Measurements from ENCODE around the gene CROCC2.

The CROCC2 gene

DNA sequence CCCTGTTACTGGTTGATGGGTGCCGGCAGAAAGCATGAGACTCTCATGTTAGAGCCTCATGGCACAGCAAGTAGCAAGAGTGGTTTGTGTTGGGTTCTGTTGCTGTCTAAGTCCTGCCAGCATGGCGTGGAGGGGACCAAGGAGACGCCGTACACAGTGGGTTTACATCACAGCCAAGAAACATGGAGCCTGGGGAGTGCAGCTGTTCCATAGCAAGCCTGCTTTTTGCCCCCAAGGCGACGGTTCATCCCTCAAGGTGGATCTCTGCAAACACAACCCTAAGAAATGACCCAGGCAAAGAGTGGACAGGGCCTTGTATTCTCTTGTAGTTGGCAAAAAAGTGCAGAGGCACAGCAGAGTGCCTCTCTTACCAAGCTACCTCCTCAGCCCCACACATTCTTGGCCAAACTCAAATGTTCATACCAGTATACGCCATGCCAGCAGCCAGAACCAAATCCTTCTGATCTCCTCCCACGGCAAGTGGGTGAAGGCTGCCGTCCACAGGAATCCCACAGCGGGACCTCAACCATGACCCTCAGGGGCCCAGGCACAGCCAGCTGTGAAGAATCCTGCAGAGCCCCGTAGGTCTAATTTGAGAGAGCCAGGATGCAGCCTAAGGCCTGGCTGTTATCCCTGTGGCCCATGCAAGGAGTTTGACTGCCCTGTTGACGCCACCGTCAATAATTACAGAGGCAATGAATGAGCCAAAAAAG is 111.2 kb downstream of the CROCC2 start:
- DNase-seq (ENCODE audit: low spot score) = no peak

DNA sequence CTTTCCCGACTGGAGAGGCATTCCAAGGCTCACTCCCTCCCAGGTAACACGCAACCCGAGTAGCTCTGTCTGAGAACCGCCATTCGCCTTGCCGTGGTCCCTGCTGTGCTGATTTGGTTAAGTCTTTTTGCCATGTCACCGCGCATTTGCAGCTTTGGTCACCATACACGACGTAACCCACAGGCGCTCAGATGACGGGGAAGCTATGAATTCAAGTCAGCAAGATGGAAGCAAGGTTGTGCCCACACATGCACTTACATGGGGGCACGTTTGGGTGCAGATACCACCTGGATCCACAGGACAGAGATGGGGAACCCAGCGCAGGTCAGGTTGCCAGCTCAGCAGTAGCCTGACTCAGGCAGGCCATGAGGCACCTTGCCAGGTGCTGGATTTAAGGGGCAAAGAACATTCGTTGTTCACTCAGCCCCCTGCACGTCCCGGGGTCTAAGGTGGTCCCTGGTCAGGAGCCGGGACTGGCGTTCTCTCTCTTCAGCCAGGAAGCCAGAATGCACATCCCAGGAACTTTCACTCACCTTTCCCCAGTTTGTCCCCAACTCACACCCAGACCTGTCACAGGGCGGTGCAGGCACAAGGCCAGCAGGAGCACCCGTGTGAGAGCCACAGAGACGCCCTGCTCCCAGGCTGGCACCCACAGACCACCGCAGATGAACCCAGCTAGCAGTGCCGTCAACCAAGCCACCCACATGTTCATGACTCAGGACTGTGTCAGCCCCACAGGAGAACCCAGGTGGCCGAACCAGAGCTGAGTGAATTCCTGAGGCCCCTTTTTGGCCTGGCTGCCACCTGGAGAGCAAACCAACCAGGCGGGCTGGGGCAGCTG is 112.1 kb downstream of the CROCC2 start:
- DNase-seq (ENCODE audit: low spot score) = no peak

DNA sequence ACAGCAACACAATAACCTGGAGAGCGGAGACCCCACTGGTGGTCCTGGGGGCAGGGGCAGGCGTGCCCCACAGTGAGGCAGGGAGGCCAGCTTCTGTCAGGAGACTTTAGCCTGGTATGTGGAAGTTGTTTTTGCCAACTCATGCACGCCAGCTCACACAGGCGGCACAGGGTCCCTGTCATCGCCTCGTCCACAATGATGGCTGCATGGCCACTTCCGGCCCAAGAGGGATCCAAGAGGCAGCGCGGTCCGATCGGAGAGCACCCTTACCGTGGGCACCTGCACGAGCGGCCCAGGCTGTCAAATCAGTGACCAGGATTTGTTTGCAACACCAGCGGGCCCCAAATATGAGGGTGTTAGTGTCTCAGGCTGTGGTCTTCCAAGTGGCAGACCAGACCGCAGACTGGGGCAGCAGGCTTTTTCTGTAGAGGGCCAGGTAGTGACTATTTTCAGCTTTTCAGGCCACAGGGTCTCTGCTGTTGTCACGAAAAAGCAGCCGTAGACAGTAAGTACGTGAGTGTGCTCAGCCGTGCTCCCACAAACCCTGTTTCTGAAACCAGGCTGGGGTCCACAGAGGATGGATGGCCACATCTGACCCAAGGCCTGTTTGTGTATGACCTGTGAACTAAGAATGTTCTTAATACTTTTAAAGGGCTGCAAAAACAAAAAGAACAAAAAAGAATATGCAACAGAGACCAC is 113.5 kb downstream of the CROCC2 start:
- no peak for DNase-seq (ENCODE audit: low spot score)

DNA sequence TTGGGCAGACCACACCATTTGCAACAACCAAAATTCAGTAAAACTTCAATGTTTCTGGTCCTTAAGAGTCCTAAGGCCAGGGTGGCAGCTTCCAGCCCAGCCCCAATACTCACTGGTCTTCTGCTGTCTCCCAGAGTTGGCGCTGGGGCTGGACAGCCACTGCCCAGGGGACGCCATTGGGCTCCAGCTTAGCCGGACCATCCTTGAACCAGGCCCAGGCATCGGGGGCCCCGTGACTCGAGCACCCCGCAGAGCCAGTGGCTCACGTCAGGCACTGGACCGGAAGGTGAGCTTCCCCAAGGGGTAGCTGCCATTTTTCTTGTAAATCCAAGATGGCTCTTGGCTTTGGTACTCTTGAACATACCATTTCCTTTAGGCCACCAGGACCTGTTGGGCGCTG is 114.1 kb downstream of the CROCC2 start:
- DNase-seq (ENCODE audit: low spot score) = no peak

DNA sequence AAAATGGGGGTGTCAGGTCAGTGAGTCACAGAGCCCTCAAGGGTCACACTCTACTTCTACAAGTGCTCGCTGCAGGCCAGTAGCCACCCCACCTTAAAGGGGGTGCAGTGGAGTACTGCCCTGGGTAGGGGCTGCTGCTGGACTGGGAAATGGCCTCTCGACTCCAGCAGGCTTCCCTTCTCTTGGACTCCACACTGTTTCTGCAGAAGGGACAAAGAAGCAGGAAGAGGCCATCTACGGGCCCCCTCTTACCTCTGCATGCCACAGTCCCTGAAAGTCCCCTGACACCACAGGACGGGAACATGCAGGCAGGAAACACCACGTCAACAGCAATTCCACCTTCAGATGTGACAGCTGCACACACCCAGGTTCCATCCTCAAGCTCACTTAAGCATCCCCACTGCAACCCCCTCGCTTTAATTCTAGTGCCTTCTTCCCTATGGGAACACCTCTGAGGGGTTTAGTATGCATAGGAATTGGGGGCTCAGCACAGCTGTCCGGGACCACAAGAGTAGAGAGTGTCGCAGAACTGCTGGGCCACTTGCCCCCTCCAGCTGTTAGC is 114.6 kb downstream of the CROCC2 start:
- DNase-seq (ENCODE audit: low spot score) = no peak

DNA sequence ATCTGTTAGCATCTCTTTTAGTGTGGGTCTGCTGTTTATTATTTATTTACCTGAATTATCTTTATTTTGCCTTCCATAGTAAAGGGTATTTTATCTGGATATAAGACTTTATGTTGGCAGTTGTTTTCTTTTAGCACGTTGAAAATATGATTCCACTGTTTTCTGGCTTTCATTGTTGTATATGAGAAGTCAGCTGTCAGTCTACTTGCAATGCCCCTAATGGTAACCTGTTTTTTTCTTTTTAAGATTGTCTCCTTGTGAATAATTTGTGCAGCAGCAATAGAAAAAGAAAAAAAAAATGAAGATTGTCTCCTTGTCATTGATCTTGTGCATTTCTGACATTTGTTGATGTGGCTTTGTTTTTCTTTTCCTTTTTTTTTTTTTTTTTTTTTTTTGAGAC is 119.5 kb downstream of the CROCC2 start:
- no peak for DNase-seq (ENCODE audit: low spot score)

DNA sequence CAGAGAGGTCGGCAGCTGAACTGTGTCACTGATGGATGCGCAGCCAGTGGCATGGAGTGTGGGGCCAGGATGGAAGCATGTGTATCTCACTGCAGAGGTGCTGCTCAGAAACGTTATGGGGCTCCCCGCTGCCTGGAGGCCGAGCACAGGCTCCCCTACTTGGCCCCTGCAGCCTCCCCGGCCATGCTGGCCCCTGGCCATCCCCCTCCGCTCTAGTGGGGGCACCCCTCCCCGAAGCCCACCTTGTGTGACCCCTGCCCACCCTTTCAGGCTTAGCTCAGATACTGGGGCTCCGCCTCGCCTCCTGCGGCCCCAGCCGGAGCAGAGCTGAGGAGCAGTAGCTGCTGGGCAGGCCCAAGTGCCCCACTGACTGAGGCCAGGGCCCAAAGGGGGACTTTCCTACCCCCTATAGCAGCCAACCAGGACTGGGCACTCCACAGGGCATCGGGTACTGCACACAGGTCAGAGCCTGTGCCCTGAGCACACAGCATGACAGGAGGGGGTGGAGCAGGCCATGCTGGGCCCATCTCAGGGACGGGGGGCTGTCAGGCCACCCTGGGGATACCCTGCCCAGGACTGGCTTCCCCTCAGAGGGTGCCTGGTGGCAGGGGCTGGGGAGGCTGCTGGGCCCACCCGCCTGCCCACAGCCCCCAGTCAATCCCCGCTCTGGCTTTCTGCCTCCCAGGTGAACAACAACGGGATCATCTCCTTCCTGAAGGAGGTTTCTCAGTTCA is 123.6 kb downstream of the CROCC2 start:
- no peak for DNase-seq (ENCODE audit: low spot score)

DNA sequence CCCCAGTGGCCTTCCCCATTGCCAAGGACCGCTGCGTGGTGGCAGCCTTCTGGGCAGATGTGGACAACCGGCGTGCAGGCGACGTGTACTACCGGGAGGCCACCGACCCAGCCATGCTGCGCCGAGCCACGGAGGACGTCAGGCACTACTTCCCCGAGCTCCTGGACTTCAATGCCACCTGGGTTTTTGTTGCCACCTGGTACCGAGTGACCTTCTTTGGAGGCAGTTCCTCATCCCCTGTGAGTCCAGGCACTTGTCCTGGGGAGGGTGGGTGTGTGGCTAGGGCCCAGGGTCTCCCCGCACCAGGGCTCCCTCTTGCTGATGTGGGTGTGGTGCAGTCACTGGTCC is 124.2 kb downstream of the CROCC2 start:
- DNase-seq (ENCODE audit: low spot score) = no peak

DNA sequence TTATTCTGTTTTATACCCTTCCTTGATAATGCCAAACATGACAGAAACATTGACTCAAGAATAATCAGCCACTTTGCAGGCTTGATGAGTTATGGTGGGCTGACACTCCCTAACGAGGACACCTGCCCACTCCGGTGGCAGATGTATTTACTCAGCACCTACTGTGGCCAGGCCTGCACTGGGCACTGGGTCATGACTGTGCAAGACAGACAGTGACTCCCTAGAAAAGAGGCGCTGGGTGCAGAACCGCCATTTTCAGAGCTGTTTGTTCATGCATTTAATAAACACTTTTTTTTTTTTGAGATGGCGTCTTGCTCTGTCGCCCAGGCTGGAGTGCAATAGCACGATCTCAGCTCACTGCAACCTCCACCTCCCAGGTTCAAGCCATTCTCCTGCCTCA is 124.7 kb downstream of the CROCC2 start:
- no peak for DNase-seq (ENCODE audit: low spot score)

DNA sequence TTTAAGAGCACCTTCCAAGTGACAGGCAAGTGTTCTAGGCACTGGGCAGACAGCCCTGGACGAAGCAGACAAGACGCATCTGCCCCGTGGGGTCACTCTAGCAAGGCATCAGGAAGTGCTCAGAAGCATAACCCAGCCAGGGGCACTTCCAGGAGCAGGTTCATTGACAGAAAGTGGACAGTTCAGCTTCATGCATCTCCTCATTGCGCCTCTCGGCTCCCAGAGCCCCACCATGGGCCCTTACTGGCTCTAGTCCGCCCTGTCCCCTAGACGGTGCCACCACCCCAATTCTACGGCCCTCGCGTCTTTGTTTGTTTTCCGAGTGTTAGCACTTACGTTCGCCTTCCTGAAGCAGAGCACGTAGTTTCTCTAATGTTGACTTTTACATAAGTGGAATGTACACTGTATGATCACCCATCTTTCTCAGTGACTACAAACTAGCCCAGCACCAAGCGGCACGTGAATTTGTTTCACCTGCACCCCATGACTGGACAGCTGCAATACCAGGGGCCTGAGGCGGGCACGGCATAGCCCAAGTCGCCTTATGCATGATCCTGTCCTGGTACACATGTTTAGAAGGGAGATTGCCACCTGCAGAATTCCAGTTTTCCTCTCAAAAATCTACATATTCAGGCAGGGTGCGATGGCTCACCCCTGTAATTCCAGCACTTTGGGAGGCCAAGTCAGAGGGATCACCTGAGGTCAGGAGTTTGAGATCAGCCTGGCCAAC is 125.5 kb downstream of the CROCC2 start:
- no peak for DNase-seq (ENCODE audit: low spot score)

DNA sequence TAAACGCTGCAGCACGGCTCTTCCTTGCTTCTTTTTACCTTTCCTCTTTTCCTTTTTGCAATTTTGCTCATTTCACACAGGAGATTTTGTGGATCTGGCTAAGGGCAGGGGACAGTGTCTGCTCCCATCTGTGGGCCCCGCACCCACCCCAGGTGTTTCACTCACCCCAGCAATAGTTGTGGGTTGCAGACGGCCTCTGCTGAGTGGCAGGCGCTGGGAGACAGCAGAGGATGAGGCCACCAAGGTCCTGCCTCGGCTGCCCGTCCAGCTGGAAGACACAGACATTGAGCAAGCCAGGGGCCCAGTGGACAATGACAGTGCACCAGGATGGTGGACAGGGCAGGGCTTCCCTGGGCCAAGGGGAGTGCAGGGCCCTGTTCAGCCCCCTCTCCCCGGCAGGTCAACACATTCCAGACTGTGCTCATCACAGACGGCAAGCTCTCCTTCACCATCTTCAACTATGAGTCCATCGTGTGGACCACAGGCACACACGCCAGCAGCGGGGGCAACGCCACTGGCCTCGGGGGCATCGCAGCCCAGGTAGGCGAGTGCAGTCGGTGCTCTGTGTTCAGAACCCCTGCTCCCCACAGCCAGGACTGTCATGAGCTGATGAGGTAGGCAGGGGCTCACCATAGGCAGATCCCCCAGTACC is 127.3 kb downstream of the CROCC2 start:
- no peak for DNase-seq (ENCODE audit: low spot score)

DNA sequence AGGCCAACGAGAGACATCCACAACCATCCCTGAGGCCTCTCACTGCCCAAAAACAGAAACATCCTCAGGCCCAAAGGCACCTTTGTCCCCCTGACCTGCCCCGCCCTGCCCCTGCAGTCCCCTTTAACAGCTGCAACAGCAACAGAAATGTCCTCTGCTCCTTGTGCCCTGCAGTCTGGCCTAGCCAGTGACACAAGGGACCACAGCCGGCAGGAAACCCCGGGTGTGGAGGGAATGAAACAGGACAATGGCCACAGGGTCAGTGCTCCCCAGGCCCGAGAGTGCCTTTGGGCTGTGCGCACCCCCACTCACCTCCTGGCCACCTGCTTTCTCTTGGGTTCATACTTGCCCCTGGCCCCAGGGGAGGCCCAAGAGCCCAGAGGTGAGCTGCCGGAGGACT is 127.9 kb downstream of the CROCC2 start:
- no peak for DNase-seq (ENCODE audit: low spot score)

DNA sequence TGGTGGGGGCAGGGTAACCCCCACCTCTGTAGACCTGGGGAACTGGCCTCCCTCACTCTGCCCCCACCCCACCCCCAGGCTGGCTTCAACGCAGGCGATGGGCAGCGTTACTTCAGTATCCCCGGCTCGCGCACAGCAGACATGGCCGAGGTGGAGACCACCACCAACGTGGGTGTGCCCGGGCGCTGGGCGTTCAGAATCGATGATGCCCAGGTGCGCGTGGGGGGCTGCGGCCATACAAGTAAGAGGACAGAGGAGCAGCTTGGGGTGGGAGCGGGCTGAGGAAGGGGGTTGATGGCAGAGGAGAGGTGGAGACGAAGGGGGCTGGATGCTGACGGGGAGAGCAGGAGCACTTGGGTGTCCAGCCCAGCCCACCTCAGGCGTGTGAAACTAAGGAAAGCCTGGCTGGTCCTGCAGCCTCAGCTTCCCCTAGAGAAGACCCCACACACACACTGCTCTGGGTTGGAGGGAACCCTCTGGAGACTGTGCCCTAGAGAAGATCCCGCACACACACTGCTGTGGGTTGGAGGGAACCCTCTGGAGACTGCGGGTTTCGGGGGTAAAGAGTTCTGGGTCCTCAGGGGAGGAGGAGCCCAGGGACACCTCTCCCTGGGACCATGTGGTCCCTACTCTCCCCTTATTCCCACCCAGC is 128.5 kb downstream of the CROCC2 start:
- no peak for DNase-seq (ENCODE audit: low spot score)

DNA sequence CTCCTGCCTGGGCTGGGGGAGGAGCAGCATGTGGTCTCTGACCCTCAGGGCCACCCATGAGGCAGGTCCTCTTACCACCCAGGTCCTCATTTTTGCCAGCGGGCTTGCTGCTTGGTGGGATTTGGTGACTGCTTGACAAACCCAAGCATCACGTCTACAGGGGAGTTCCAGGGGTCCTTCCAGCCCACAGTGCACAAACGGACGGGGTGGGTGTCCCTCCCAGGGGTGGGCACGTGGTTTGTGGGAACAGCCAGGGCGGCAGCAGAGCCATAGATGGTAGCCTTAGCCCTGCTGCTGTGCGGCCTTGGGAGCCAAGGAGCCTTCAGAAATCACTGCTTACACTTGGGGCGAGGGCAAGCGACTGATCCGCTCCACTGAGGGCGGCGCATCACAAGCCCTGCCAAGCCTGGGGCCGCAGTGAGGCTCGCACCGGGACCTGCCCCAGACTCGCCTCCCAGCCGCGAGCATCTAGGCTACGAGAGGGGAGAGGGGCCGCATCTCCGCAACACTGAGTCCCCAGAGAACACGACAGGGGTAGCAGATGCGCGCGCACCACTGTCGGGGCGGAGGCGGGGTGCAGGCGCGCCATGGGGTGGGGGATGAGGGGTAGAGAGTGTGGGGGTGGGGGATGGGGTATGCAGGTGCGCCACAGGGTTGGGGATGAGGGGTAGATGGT is 129.1 kb downstream of the CROCC2 start:
- DNase-seq (ENCODE audit: low spot score) = no peak

DNA sequence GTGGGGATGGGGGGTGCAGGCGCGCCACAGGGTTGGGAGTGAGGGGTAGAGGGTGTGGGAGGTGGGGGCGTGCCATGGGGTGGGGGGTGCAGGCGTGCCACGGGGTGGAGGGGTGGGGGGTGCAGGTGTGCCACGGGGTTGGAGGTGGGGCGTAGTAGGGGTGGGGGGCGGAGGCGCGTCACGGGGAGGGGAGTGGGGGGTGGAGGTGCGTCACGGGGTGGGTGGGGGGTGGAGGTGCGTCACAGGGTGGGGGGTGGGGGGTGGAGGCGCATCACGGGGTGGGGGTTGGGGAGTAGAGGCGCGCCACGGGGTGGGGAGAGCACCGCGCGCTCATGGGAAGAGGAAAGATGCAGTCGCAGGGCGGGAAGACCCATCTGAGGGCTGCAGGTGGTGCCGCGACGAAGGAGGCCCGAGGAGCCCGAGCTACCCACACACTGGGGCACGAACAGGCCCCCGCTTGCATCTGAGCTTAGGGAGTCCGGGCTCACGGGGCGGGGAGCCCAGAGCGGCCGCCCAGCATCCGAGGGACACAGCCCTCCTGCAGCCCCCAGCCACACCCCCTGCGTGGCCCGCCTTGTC is 129.8 kb downstream of the CROCC2 start:
- DNase-seq (ENCODE audit: low spot score) = peak; percentile 33

DNA sequence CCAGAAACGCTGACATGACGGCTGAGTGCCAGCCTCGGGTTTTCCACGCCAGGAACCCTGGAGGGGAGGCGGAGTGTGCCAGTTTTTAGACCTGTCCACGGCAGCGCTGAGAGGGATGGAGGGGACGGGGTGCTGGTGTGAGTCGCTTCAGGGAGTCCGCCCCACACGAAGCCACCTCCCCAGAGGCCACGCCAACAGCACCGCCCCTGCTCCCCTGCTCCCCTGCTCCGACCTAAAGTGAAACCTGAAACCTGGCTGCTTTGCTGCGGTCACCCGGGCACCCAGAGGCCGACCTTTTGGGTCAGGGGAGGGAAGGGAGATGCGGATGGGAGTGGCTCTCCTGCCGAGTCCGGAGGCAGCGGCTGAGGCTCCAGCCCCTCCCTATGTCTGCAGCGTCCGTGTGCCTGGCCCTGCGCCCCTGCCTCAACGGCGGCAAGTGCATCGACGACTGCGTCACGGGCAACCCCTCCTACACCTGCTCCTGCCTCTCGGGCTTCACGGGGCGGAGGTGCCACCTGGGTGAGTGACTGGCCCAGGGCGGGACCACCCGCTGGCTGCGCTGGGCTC is 130.3 kb downstream of the CROCC2 start:
- peak; percentile 54 for DNase-seq (ENCODE audit: low spot score)

DNA sequence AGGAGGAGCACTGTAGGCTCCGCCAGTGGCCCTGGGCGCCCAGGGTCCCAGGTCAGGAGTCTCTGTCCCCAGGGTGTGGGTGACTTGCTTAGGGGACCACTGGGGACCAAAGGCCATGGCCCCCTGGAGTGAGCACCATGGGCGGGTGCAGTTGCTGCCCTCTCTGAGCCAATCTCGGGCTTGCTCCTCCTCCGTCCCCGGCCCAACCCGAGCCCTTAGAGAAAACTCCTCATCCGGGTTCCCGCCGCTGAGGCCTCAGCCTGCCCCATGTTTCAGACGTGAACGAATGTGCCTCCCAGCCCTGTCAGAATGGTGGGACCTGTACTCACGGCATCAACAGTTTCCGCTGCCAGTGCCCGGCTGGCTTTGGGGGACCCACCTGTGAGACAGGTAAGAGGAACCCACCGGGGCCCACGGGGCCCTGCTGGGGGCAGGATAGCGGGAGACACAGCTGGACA is 130.9 kb downstream of the CROCC2 start:
- no peak for DNase-seq (ENCODE audit: low spot score)

DNA sequence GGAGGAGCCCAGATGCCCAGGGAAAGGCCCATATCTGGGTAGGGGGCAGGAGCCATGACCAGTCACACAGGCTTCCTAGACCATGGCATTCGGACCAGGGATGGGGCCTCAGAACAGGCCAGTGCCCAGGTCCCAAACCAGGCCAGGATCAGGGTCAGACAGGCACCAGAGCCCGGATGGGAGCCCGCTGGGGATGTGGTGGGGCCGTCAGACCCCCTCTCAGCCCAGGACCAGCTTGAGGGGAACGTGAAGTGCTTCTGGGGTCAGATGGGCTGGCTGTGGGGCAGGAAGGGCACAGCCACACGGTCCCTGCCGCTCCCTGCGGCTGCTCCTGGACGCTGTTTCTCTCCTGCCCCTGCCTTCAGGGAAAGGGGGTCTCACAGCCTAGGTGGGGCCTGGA is 131.4 kb downstream of the CROCC2 start:
- DNase-seq (ENCODE audit: low spot score) = no peak
